NOMO-1 treated with DMSO at 0.1 percent for 48 hours (cell line): ENCODE measurements around the gene CDK14.
A peak's percentile ranks its signal among the peaks of the same experiment; 100 is the strongest.

Experiments used
- DNase-seq: peaks from one replicate; lab custom pipeline; 2025; ENCODE audit not compliant: unreplicated experiment; lab: John Stamatoyannopoulos, UW

Gene CDK14

GRCh38 chr7:91181949-91182348 is 585.8 kb downstream of the CDK14 start:
- no peak for DNase-seq

- no peak for DNase-seq
Measured at GRCh38 chr7:91182819-91183764, 587.0 kb downstream of the CDK14 start.

- DNase-seq = no peak
Measured at GRCh38 chr7:91185771-91186170, 589.6 kb downstream of the CDK14 start.

- no peak for DNase-seq
Measured at GRCh38 chr7:91187061-91187460, 590.9 kb downstream of the CDK14 start.

- no peak for DNase-seq
Measured at GRCh38 chr7:91191771-91192170, 595.6 kb downstream of the CDK14 start.

GRCh38 chr7:91193141-91193540 is 597.0 kb downstream of the CDK14 start:
- no peak for DNase-seq

DNA sequence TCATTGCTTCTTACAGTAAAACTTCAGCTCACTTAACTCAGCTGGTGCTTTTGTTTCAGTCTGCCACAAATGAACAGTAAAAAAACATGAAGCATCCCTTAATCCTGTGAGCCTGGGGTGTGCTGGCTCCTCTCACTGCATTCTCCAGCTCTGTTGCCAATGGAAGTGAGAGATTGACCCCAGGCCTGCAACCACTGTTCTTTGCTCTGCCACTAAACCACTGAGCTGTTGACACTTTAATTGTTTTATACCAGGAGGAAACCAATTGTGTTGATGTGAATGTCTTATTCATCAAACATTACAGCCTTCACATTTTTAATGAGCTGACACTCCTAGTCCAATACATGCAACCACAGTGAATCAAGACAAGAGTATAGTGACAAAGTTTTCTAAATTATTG is 598.7 kb downstream of the CDK14 start:
- no peak for DNase-seq

- DNase-seq = no peak
Measured at GRCh38 chr7:91196058-91196457, 599.9 kb downstream of the CDK14 start.

DNA sequence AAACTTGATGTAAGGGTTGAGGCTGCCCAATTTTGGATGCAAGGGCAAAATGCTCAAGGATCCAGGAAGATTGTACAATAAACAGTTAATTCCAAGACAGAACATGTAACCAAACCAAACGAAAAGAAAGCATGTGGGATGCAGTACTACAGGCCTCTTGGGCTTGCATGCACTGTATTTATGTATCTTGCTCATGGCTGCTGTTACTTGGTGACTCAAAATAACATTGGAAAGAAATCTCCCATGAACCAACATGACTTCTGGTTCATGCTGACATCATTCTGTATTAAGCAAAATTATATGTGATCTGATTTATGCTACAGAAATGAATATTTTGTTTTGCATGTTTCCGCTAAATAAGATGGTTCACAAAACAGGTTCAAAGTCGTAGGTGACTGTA is 602.2 kb downstream of the CDK14 start:
- no peak for DNase-seq

- peak; percentile 28 for DNase-seq
Measured at GRCh38 chr7:91199601-91200000, 603.5 kb downstream of the CDK14 start.

GRCh38 chr7:91201442-91202113 is 605.5 kb downstream of the CDK14 start:
- DNase-seq = no peak

DNA sequence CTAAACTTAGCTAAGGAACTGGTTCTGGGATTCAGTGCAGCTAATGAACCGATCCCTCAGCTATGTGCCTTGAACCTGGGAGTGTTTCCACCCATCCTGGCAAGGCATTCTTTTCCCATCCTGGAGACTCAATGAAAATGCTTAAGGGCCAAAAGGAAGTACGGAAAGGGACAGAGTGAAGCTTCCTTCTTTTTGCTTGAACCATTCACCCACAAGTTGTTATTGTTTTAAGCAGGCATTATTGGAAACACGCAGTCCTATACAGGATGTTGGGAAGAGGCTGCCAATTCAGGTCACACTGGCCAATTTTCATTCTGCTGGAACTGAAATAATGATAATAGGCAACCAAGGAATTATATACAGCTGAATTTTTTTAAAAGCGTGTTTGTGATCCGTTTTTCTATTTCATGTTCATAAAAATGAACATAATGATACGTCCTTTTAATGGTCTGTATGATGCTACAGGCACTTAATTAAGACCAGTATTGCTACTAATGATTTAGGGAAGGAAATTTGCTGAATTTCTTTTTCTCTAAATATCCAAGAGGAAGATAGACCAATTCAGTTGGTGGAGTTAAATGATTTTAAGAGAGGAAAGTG is 610.3 kb downstream of the CDK14 start:
- DNase-seq = no peak

- DNase-seq = no peak
Measured at GRCh38 chr7:91212582-91212981, 616.5 kb downstream of the CDK14 start.

- no peak for DNase-seq
Measured at GRCh38 chr7:91226411-91226810, 630.3 kb downstream of the CDK14 start.

GRCh38 chr7:91228327-91228726 is 632.2 kb downstream of the CDK14 start:
- no peak for DNase-seq

GRCh38 chr7:91228927-91229558 is 632.9 kb downstream of the CDK14 start:
- no peak for DNase-seq

DNA sequence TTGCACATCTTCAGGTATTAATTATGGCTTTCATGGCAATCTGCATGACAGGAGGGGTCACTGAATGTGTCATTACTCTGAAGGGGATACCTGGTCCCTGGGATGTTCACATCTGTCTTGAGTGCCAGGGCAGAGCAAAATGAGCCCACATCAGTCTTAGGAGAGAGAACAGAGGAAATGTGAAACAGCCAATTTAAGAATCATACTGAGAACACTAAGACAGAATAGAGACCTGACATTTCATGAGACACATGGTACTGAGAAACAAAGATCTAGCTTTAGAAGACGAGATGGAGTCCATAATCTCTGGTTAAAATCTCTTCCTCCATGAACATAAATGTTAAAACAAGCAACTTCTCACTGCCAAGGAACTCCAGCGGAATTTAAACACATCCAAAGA is 634.0 kb downstream of the CDK14 start:
- DNase-seq = no peak

DNA sequence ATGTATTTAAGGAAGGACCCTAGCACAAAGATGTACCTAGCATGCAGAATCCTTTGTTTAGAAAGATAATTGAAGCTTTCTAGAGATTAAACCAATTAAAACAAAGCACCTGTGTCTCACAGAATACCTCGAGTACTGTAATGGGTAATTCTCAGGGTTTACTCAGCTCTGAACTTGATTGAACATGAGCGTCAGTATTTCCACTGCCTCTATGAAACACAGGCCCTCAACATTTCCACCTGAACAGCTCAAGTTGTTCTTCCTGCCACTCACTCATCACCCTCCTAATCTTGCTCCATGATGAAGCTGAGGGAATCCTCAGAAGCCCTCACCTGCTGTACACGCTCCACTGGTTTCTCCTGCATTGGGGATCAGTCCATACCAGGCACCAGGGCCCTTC is 634.4 kb downstream of the CDK14 start:
- no peak for DNase-seq

GRCh38 chr7:91233212-91233611 is 637.1 kb downstream of the CDK14 start:
- DNase-seq = no peak

- no peak for DNase-seq
Measured at GRCh38 chr7:91235211-91235832, 639.2 kb downstream of the CDK14 start.

DNA sequence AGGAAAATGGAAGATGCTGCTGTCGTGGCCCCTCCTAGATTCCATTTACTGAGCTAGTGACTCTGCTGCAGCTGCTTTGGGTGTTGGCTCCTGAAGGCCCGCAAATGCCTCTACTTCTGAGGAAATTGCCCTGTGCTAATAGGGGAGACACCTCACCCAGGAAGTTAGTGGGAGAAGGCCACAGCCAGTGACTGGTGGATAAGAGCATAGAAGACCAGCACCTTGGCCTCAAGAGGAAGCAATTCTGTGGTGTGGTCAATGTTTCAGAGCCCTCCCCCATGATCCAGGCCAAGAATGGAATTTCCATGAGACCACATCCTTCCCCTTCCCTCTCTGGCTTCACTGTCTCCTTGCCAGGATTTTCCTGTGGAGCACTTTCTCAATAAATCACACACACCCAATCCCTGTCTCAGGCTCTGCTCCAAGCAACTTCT is 643.1 kb downstream of the CDK14 start:
- DNase-seq = no peak
